HG03108 (cell line): Measurements from ENCODE around the gene SKIDA1.

Experiments used
- ATAC-seq: cut with Tn5 transposase; IDR thresholded peaks from one replicate; pipeline ENCODE4 v1.9.1; 2021; ENCODE audit warnings: moderate library complexity; ENCODE audit not compliant: unreplicated experiment

SKIDA1 gene

DNA sequence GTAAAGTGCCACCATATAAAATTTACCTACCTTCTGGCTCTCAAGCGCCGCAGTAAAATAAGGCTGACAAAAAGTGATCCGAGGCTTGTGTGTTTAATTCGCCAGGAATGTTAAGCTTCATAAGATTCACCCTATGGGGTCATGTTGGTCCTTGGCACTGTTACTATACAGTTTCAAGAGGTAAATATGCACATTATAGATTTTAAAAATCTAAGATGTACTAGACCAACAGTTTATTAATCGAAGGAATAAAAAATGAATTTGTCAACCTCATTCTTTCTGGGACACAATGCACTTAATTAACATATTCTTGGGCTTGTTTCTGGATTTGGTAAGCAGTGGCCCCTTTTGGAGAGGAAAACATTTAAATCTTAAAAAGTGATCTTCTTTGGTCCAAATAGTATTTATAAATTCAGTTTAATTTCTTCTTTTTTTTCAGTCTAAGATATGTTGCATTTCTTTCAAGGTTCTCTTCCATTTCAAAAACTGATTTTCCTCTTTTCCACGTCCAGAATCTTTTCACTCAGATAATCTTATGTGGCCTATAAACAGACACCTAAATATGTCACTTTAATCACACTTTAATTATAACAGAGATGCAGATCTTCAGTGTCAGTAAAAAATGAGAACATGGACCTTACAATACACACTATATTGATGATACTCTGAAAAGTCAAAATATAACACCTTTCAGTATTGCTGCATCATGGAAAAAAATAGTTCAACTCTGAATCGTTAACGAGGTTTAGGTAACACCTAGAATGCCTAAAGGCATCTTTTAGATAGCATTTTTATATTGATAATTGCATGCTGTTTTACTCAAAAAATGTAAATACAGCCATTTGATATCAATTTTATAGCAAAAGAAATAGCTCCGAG is 3.8 kb upstream of the SKIDA1 start:
- no peak for ATAC-seq

DNA sequence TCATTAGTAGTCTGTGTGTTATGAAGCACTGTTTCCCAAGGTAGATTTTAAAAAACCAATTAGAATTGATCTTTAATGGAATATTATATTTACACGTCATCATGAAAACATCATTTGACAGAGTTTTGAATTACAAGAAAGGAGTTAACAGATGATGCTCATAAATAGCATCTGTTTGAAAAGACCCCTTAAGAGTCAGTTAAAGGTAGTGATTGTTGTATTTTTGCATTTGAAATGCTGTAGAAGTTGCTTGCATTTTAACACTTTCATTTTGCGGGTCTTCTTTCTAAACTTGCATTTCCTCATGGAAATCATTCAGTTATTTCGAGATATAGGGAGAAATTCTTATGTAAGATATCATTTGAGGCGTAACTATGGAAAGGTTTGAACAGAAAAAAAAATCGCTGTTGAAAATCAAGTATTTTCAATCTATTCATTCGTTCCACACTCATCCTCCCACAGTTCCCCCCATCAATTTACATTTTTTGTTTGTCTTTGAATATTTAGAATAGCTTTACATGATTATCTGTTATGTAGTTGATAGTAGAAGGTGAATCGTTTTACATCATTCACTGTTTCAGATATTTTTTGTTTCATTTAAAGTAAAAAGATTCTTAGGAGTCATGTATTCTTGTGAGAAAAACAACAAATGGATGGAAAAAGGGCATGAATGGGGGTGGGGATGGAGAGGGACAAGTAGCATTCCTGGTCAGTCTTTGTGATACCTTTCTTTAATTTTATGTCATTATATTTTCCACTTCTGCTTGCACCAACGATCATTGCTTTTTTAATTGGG is 3.0 kb upstream of the SKIDA1 start:
- no peak for ATAC-seq

DNA sequence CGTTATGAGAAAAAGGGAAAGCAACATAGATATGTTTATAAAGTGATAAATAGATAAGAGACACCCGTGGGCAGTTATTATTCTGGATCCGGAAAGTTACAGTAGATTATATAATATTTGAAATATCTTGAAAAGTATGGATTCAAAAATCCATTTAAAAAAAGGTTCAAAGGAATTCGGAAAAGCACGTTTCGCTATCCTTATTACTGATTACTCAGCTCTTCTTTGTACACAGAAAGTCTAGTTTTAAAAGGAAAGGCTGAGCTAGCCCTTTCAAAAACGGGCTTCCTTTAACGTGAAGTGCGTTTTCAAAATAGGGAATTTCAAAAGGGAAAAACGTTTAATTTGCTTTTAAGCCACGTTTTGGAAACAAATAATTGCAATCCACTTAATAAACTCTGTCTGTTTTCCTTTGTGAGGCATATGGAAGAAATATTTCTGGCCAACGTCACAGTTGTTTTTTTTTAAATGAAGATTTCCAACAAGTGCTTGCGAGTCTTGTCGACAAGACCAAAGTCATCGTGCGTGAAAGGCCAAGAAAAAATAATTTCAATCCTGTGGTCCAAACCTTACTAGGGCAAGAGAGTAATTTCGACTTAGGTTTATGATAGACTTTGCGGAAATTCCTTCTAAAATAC is 2.2 kb upstream of the SKIDA1 start:
- ATAC-seq = no peak

DNA sequence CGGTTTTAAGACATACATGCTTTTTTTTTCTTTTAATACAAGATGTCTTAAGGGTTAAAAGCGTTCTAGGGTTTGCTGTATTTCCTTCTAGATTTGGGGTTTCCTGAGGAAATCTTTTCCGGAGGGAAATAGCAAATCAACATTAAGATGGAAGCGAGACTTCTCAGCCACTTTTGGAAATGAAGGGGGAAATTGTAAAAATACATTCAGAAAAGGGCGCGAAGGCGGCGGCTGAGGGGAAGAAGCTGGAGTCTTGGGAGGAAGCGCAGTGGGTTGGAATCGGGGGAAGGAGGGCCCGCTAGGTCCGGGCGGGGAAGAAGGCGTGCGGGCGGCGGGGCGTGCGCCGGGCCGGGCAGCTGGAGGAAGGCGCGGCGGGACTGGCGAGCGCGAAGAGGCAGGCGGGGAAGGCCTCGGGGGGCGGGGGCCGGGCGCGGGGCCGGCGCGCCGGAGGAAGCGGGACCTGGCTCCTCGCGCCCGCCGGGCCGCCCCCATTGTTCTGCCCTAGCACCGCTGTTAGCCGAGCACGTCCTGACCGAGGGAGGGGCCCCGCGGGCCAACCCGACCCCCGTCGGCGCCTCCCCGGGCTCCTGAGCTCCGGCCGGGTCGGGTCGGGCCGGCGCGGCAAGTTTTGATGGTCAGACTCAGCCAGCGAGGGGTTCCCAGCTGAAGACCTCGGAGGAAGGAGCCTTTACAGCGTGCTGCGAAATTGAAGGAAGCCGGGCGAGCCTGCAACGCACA is 1.5 kb upstream of the SKIDA1 start:
- peak; percentile 29 for ATAC-seq

DNA sequence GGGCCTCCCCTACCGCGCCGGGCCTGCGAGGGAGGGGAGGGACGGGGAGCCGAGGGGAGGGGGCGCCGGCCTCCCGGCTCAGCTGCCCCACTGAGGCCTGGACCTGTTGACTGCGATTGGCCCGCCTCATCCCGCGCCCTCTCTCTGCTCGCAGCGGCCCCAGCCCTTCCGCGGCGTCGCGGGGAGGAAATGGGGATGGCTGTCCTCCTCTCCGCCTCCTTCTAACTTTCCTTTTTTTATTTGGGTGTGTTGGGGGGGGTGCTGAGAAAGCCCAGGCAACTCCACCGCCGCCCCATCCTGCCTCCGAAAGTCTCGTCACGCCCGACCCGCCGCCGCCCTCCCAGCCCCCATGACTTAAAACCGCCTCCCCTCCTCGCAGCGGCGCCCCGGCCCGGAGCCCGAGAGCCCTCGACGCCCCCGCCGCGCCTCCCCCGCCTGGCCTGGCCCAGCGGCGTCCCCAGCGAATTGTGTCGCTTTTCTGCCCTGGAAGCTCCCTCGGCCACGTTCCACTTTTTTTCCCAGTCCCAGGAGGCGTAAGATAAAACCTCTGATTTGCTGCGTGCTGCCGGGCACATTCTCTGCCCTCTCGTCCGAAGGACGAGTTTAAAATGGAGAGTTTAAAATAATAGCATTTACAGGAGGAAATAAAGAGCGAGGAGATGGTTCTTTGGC is 842 bp upstream of the SKIDA1 start:
- peak; percentile 17 for ATAC-seq

DNA sequence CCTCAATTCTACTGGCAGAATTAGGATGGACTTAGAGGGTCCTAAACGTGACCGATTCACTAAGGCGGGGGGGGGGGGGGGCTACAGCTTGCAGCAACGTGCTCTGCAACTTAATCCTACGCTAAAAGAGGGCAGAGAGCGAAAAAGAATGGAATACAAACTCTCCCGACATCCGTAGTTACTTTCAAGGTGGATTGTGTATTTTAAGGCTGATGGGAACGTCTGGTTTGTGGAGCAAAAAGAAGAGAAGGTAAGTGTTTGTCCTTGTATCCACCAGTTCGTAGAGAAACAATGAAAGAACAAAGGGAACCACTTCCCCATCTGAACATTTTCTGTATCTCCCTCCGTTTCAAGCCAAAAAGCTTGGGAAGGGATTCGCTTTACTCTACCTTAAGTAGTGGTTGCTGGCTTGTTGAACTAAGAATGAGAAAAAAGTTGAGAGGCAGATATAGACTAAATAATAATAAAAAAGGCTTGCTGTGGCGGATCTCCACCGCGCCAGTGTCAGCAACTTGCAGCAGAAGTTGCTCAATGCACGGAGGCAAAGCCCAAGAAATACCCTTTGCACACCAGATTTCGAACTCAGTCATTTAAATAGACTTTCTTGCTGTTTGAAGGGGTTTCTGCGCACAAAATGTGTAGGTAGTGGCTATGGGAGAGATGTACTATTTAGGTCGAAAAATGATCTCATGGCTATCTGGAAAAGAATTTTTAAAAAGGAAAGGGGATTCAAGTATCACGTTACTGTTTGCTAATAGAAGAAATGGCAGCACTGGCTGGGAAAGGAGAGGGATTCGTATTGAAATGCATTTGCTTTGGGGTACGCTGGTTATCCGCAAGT is 736 bp downstream of the SKIDA1 start:
- no peak for ATAC-seq

DNA sequence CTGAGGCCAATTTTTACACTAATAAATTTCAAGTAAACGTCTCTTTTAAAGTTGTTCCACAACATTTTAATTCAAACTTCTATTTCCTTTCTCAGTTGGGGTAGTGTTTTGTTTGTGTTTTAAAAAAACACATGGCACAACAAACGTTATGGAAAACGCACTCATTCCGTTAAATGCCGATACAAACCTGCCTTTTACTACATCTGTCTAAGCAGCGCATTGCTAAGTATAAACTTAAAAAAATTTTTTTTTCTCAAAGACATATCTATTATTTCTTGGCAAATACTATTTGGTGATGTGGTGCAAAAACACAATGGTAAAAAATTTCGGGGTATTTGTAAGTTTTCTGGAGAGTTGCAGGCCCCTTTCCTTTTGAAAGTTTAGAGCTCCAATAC is 1.4 kb downstream of the SKIDA1 start:
- no peak for ATAC-seq

DNA sequence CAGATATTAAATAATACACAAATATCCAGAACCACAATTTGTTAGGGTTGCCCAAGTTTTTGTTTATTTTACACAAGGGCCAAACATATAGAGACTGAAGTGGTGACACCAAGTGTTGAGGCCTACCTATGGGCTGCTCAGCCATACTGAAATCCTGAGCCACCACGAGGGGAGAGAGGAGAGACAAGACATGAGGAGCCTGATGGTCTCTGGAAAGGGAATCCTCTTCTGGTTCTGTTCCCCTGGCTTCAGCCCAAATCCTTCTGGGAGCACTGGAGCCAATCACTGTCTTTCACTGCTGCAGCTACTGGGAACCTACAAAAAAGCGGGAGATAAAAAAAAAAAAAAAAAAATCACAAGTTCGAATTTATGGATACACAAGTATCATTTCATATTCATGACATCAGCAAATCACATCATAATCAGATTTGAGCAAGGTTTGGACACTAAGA is 1.9 kb downstream of the SKIDA1 start:
- ATAC-seq = no peak

DNA sequence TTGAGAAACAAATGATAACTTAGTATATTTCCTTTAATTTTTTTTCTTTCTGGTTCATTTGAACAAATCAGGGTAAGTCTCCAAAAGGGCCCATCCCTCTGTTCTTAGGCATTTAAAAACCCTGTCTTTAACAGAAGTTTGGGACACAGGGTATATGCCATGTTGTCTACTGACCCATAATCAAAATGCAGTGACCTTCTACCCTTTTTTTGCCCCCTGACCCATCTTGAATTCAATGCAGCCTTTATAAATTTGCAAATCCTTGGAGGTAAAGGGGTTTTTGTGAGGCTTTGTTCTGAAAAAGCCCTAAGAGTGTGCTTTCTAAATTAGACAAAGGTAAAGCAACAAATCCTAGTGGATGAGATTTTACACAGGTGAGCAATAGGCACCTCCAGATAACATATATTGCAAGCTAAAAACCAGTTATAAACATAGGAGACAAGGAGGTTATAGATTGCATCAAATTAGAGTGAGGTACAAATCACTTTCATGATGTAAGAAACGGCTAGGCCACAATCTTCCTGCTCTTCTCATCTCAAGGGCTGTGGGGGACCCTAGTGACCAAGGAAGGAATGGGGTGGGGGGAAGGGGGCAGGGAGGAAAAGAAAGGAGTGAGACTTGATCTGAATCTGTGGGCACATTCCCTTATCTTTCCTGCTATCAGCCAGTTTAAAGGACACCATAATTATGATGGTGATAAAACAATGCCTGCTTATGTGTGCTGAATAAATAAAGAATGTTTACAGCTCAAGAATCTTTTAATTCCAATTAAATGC is 2.7 kb downstream of the SKIDA1 start:
- ATAC-seq = no peak

DNA sequence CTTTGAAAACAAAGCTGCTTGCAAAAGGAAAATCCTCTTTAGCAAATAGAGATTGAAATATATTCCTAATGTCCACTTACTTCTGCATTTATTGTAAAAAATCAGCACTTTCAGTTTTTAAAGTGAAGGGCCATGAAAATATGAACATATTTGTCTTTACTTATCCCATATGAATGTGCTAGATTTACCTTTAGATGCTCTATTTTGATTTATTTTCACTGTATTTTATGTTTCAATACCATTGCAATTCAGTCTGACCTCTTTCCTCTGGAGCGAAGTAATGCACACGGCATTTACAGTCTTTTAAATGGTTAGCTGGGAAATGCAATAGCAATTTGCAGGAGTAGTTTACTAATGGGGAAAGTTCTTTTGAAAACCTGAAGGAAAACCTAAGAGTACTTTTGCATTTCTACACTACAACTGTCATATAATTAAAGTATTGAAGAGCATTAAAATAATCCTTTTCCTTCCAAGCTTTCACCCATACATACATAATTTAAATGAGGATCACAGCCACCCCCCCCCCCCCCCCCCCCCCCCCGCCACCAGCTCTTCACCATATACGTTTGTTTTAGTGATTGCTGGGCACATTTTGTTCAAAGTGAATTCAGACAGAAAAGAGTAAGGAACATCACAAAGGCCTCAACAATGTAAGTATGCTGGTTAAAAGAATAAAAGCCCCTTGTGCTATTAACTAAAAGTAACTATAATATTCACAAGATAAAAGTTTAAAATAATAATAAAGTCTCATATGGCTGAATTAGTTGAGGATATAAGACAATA is 3.5 kb downstream of the SKIDA1 start:
- ATAC-seq = no peak

DNA sequence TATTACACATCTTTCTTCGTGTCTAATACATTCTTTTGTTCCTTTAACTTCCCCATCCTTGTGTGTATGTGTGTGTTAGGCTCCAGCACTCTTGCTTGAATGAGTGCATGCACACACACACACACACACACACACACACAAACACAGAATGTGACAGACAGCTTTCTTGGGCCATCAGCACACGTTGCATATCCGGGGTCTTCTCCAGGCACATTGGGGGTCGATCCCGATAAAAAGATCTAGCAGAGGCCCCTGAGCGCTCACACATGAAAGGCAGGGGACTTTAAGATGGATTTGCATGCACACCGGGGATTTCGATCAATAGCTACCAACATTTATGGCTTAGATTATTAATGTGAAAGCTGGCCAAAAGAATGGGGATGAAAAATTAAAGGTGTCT is 4.5 kb downstream of the SKIDA1 start:
- no peak for ATAC-seq

DNA sequence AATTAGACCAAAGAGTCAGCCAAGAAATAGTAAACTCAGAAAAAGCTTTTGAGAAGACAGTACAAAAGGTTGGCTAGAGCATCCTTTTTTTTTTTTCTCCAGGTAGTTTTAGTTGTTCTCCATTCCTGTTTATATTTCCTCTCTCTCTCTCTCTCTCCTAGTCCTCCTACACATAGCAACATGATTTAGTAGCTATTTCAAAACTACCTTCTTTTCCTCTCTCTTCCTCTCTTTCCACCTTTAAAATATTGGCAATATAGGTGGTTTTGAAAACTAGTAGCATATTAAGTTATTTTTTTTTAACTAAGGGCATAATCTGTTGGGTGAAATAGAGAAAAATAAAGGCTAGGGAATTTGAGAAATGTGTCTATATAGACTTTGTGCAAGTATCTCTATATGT is 5.0 kb downstream of the SKIDA1 start:
- no peak for ATAC-seq

DNA sequence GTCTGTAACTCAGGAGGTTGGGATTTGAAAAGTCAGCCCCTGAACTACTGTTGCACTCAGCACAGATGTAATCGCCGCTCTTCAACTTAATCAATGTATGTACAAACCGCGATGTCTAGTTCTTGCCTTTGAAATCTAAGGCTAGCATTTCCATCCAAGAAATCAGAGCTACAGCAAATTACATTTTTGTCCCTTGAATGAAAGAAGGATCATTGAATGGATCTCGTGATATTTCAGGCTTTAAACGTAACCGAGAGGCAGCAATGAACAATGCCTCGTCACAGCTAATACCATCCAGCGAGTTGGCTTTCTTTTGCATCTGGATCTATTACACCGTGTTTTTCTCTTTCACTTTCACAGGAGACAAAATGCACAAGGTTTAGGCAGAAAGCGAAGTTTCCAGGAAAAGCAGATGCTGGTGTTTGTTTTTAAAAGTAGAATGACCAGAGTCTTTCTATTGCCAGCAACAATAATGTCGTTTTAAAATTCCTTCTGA is 5.5 kb downstream of the SKIDA1 start:
- no peak for ATAC-seq

DNA sequence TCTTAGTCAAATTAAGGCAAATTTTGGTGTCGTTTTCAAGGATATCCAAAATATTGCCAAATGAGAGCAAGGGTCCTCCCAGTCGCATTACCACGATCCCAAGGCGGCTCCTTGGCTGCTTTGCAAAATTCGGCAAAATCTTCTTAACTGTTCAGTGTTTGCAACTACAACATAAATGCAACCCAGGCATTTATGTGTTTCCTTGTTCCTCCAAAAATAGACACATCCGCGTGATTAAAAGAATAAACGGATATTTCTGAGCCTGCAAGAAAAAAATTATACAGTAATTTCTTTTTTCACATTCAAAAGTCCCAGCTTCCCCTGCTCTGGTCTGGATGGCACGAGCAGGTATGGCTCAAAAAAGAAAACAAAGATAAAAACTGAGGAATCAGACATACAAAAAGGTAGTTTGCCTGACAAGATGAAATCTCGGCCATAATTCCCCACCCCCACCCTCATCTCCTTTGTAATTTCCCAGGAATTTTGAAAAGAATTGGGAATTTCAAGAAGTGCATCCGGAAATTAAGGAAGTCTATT is 6.0 kb downstream of the SKIDA1 start:
- ATAC-seq = no peak

DNA sequence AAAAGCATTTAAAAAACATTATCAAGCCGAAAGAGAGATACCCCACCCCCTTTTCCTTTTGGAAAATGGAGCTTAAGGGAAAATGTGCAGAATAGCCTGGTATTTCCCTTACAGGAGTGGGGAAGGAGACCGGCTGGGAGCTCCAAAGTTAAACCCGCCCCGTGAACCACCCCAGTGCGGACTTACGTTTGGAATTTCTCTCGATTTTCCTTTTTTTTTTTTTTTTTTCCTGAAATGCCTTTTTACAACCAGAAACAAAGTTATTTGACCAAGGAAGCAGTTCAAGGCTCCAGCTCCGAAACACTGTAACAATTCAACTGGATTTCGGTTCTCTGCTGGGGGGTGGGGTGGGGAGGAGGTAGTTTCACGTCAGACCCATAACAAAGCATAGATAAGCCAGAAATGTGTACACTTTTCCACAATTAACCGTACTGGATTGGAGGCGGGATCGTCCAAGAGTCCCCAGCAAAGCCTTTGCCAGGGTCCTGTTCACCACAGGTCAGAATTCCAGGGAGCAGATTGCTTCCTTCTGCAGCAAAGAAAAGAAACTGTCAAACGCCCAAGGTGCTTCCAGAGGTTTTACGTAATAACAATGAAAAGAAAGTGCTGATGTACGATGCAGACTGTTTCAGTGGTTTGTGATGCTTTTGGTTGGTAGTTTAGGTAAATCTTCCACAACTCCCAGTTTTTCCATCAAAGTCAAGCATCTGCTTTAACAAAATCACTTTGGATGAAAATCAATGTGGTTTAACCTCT is 6.7 kb downstream of the SKIDA1 start:
- ATAC-seq = no peak

DNA sequence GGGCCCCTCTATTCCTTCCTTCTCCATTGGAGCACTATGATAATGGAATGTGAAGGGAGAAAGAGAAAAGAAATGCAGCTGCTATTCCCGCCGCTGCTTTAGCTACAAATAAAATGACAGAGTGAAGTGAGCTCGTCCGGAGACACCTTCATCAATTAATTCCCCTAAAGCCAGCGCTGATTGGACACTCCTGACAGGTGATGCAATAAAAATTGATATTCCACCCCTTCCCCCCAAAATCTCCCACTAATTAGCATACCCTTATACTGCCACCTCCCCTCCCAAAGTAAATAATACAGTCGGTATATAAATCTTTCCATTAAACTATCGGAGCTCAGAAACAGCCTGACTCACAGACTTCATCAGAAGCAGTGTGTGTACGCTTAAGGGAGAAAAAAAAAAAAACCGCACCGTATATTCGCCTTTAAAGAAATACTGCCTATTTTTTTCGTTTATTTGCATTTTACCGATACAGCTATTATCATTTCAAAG is 7.3 kb downstream of the SKIDA1 start:
- no peak for ATAC-seq
